Tibial artery (tissue), 4 donors: ENCODE results near the gene RPTOR.

Experiments
- DNase-seq, 2 donors: peaks; one replicate each; pipeline ENCODE4 v3.0.0-alpha.2; 2019
- H3K27ac ChIP-seq, 2 donors: fragments of 200-600 bp; sonication (generic) in 1 of 2; 1 replicate in 1 of 2; 2 replicates in 1 of 2; pipeline ENCODE4 v1.5.1; 2018 to 2019; ENCODE audit warnings: mild to moderate bottlenecking in 1 of 2
- H3K27me3 ChIP-seq, 2 donors: fragments of 200-600 bp; sonication (generic) in 1 of 2; one replicate each; pipeline versions ENCODE4 v1.5.1 to v1.6.0; 2016 to 2019
- H3K36me3 ChIP-seq, 3 donors: fragments of 200-600 bp; sonication (generic) in 2 of 3; one replicate each; pipeline ENCODE4 v1.5.1; 2016 to 2019; ENCODE audit warnings: mild to moderate bottlenecking in 2 of 3
- H3K4me1 ChIP-seq, 4 donors: fragments of 200-600 bp; sonication (generic) in 2 of 4; 1 replicate in 3 of 4; 2 replicates in 1 of 4; pipeline ENCODE4 v1.5.1; 2016 to 2019
- H3K4me3 ChIP-seq, 2 donors: fragments of 200-600 bp; sonication (generic) in 1 of 2; 1 replicate in 1 of 2; 2 replicates in 1 of 2; pipeline ENCODE4 v1.5.1; 2018 to 2019; ENCODE audit warnings: mild to moderate bottlenecking in 2 of 2
- H3K9me3 ChIP-seq, 3 donors: fragments of 200-600 bp; sonication (generic) in 1 of 3; one replicate each; pipeline ENCODE4 v1.5.1; 2016 to 2019
- CTCF ChIP-seq, 2 experiments: fragments of 200-600 bp in 1 of 2; fragments of 450-650 bp in 1 of 2; IDR thresholded peaks; one replicate each; pipeline ENCODE4 v1.5.1; 2017 to 2019; ENCODE audit warnings: antibody characterized with exemption in 2 of 2, mild to moderate bottlenecking in 1 of 2, moderate library complexity in 1 of 2
- intact Hi-C: fragments of 100-400 bp; cut with DNase I; formaldehyde crosslinking; loops from one replicate; pipeline ENCODE4 v1.15.0; 2023; ENCODE audit warnings: low total_unique reads

The RPTOR gene

GRCh38 chr17:80657561-80657960 is 112.9 kb downstream of the RPTOR start:
- TF ChIP-seq CTCF (IDR thresholded peaks at IDR 0.05) = no peak
- Histone ChIP-seq H3K36me3 (no peaks in the 10 kb centered on the region), H3K9me3 (peaks cover 0 to 13% (median 3%) of the 10 kb centered on the region in 3 donors), H3K4me1 (no peaks in the 10 kb centered on the region), H3K27ac (no peak overlapping the region), H3K4me3 (no peak overlapping the region), H3K27me3 (no peaks in the 10 kb centered on the region)
- intact Hi-C loops = no loop called here
- DNase-seq = no peak

- peaks cover 0 to 13% (median 3%) of the 10 kb centered on the region in 3 donors for H3K9me3 ChIP-seq
- H3K36me3 ChIP-seq = no peaks in the 10 kb centered on the region
- H3K27me3 ChIP-seq = no peaks in the 10 kb centered on the region
- no peak for TF ChIP-seq CTCF (IDR thresholded peaks at IDR 0.05)
- H3K4me1 ChIP-seq = no peaks in the 10 kb centered on the region
- intact Hi-C loops = no loop called here
- no peak for DNase-seq
- H3K27ac ChIP-seq = no peak overlapping the region
- no peak overlapping the region for H3K4me3 ChIP-seq
Measured at GRCh38 chr17:80658821-80659220, 114.2 kb downstream of the RPTOR start.

GRCh38 chr17:80659651-80660050 is 115.0 kb downstream of the RPTOR start:
- no peak overlapping the region for H3K4me3 ChIP-seq
- no peaks in the 10 kb centered on the region for H3K27me3 ChIP-seq
- no peak overlapping the region for H3K27ac ChIP-seq
- no peaks in the 10 kb centered on the region for H3K36me3 ChIP-seq
- intact Hi-C loops = no loop called here
- no peak for DNase-seq
- H3K9me3 ChIP-seq = peaks cover 0 to 9% (median 3%) of the 10 kb centered on the region in 3 donors
- peaks cover 0 to 6% (median 0%) of the 10 kb centered on the region in 4 donors for H3K4me1 ChIP-seq
- no peak for TF ChIP-seq CTCF (IDR thresholded peaks at IDR 0.05)

- intact Hi-C loops = no loop called here
- DNase-seq = no peak
- H3K36me3 ChIP-seq = no peaks in the 10 kb centered on the region
- no peak overlapping the region for H3K27ac ChIP-seq
- H3K27me3 ChIP-seq = no peaks in the 10 kb centered on the region
- H3K4me3 ChIP-seq = no peak overlapping the region
- no peak for TF ChIP-seq CTCF (IDR thresholded peaks at IDR 0.05)
- H3K4me1 ChIP-seq = peaks cover 0 to 6% (median 0%) of the 10 kb centered on the region in 4 donors
- H3K9me3 ChIP-seq = peaks cover 0 to 9% (median 3%) of the 10 kb centered on the region in 3 donors
Measured at GRCh38 chr17:80660527-80661198, 116.0 kb downstream of the RPTOR start.

GRCh38 chr17:80662557-80662956 is 117.9 kb downstream of the RPTOR start:
- H3K9me3 ChIP-seq = peaks cover 0 to under 1% (median 0%) of the 10 kb centered on the region in 3 donors
- intact Hi-C loops = no loop called here
- no peaks in the 10 kb centered on the region for H3K36me3 ChIP-seq
- no peaks in the 10 kb centered on the region for H3K27me3 ChIP-seq
- DNase-seq = no peak
- peaks cover 0 to 6% (median 0%) of the 10 kb centered on the region in 4 donors for H3K4me1 ChIP-seq
- no peak overlapping the region for H3K27ac ChIP-seq
- no peak for TF ChIP-seq CTCF (IDR thresholded peaks at IDR 0.05)
- no peak overlapping the region for H3K4me3 ChIP-seq
